Fibroblast of pulmonary artery (primary cell): ENCODE measurements around the gene OGDH.

Experiments used
- DNase-seq: peaks from one replicate; pipeline ENCODE4 v3.0.0-alpha.2; 2010; ENCODE audit warnings: low read depth
- H3K4me3 ChIP-seq: replicated peaks from 2 replicates; pipeline ENCODE4 v1.5.1; 2011; ENCODE audit warnings: low read depth, mild to moderate bottlenecking, control low read depth, low read length, moderate library complexity
- TF ChIP-seq, protein P1 (sequence below): IDR thresholded peaks from 2 replicates; pipeline ENCODE4 v1.5.1; 2011; ENCODE audit warnings: mild to moderate bottlenecking, control low read depth, low read length, inconsistent platforms; ENCODE audit errors: missing control alignments

The OGDH gene

DNA sequence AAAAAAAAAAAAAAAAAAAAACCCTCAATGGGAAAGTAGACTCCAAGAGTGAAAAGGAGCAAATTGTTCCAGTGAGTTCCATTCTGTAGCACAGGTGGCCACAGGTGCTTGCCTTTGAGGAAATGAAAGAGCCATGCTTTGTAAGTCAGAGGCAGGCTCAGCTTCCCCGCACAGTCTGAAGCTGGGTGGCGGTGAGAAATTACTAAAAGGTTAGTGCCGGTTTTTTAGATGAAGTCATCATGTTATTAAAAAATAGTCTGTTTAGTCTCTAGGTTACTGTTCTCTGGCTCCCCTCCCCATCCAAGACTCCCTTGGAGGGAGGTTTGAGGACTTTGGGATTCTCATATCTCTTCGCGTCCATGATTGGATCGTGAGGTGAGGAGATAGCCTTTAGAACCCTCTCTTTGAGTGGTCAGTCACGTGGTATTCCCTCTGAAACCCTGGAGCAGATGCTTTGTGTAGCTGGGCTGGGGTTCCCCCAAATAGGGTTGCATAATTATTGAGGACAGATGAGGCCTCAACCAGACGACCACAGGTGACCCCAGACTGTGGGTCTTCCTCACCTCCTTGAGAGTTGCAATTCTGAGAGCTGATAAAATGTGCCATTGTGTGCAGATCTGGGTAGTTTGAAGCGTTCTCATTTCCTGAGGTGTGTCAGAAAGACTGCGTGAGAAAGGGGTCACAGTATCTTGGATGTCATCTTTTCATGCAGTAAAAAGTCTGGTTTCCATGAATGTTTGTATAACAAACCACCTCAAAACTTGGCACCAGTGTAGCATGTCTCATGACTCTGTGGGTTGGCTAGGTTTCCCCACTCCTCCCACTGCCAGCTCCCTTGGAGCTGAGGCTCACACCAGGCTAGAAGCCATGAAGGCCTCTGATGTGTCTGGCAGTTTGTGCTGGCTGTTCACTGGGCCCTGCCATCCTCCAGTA, 27.1 kb downstream of the OGDH start:
- H3K4me3 ChIP-seq, result no peak overlapping the region
- DNase-seq, result peak; percentile 98
- TF ChIP-seq, protein P1, sequence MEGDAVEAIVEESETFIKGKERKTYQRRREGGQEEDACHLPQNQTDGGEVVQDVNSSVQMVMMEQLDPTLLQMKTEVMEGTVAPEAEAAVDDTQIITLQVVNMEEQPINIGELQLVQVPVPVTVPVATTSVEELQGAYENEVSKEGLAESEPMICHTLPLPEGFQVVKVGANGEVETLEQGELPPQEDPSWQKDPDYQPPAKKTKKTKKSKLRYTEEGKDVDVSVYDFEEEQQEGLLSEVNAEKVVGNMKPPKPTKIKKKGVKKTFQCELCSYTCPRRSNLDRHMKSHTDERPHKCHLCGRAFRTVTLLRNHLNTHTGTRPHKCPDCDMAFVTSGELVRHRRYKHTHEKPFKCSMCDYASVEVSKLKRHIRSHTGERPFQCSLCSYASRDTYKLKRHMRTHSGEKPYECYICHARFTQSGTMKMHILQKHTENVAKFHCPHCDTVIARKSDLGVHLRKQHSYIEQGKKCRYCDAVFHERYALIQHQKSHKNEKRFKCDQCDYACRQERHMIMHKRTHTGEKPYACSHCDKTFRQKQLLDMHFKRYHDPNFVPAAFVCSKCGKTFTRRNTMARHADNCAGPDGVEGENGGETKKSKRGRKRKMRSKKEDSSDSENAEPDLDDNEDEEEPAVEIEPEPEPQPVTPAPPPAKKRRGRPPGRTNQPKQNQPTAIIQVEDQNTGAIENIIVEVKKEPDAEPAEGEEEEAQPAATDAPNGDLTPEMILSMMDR, result no peak

DNA sequence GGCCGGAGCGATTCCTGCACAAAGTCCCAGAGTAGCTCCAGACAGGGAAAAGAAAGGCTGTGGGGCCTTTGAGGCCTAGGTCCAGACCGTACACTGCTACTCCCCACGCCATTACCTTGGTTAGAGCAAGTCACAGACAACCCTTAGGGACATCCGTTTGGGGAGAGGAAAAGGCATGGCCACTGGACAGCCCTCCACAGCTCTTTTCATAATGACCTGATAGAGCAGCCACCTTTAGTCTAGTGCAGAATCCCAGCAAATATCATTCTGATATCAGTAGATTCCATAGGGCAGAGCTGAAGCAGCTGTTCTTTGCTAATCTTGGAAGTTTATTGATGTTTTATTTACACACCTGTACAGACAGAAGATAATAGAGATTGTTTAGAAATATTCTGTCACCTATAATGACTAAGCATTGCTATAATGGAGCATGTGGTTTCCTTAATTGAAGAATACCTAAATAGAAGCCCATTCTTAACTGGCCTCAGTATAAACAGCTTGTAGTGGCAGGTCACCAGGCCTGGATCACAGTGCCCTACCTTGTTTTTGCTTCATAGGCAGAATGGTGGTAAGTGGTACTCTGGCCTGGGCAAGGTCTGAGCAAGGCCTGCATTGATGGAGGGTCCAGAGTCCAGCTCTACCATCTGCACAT, 27.9 kb downstream of the OGDH start:
- TF ChIP-seq, protein P1, result no peak
- no peak overlapping the region for H3K4me3 ChIP-seq
- DNase-seq, result no peak

DNA sequence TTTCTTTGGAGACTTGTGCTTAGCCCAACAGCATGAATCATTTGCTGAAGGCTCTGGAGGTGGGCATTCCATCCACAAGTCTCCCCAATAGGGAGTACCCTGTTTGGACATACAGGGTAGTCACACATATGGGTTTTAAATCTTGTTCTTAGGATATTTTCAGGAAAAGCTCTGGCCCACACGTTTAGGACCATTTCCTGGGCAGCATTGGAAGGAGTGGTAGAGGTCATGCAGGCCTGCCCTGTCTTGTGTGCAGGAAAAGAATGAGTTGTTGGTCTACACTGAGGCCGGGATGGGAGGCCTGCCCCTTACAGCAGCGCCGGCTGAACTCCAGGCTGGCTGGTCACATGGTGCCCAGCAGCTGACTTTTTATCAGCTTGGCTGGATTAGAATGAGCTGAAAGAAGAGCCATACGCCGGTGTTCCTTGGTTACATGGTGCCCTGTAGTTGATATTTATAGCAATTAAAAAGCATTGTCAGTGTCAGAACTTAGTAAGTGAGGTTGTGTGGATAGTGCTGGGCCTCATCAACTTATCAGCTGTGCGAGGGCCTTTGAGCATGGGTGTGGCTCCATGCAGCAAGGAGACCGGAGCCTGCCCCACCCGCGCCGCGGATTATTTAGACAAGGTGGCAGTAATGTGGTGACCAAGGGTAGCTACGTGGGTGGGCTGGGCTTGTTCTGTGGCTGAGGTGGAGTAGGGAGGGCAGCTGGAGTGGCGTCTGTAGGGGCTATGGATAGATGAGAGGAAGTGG, 28.6 kb downstream of the OGDH start:
- H3K4me3 ChIP-seq, result no peak overlapping the region
- no peak for DNase-seq
- TF ChIP-seq, protein P1, result no peak

DNA sequence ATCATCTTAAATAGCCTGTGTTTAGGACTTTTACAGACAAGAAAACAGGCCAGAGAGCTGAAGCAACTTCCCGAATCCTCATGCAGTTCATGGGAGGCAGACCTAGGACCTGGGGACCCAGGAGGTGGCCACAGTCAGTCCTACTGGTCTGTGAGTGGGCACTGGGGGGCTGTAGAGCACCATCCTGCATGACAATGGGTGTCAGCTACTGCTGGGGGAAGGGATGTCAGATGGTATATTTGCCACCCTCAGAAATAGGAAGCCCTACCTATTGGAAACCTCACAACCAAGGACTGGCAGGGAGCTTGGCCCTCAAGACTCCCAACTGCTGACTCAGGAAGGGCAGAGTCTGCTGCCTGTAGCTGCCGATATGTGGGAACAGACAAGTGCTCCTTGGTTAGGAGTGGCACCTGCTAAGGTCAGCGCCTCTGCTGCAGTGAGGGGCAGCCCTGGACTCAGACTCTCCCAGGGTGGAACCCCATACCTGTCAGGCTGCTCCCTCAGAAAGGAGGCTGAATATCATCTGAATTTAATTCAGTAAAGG, 29.7 kb downstream of the OGDH start:
- DNase-seq, result no peak
- no peak overlapping the region for H3K4me3 ChIP-seq
- TF ChIP-seq, protein P1, result no peak

DNA sequence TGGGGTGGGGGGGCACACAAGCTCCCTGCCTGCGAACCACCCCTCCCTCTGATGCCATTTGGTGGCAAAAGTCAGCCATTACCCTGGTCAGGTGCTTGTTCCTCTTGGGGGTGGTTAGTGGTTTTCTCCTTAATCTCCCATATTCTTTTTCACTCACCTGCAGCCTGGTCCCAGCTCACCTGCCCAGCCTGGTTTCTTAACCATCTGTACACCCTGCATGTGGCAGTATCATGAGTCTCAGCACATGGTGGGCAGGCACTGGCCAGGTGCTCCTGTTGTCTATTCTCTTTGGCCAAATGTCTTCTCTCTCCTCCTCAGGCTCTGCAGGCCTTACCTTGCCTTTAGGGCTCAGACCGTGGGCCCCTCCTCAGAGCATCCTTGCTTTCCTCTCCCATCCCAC, 30.5 kb downstream of the OGDH start:
- H3K4me3 ChIP-seq, result no peak overlapping the region
- TF ChIP-seq, protein P1, result no peak
- DNase-seq, result no peak

DNA sequence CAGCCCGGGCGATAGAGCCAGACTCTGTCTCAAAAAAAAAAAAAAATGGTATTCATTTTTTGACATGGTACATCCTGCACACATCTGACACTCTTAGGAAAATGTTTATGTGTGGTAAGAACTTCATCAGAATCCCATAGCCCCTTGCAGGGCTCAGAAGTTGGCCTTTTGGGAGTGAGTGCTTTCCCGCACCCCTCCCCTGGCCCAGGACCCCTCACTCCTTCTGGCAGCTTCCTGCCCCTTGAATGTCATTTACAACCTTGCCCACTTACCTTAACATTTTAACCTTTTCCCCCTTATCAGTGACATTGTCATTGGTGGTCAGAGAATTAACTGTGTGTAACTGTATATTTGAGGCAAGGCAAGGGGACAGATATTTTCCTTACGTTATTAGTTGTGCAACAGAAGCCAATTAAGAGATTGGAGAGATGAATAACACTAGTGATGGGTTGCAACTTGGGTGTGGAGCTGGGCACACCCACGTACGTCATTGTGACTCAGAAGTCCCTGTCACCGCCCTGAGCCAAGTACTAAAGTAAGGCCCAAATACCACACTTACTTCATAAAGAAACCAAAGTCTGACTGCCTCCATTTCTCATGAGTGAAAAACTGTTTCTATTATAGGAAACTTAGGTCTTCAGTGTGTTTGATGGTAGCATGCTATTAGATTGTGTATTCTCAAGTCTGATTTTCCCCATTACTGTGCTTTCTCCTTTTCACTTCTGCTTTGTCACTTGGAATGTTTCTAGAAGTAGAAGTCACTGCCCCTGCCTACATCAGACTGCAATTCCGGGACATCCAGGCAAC, 31.6 kb downstream of the OGDH start:
- peak; percentile 86 for DNase-seq
- TF ChIP-seq, protein P1, result no peak
- H3K4me3 ChIP-seq, result no peak overlapping the region
